NCI-H187 treated with DMSO at 0.1 percent for 48 hours (cell line): ENCODE data around the gene GIGYF2.

Experiments used
- DNase-seq: peaks from one replicate; lab custom pipeline; 2025; lab: John Stamatoyannopoulos, UW

Gene GIGYF2

GRCh38 chr2:232869138-232870017 lies 172.2 kb downstream of the GIGYF2 start:
- DNase-seq: no peak

- DNase-seq: no peak
These were observed 173.1 kb downstream of the GIGYF2 start, which contains the start of gene SNORC for GRCh38 chr2:232870018-232870765. TSS of gene SNORC (plus strand) at chr2:232870264. CDS start at chr2:232870342, 78 bp downstream.

GRCh38 chr2:232870766-232871371 lies 173.7 kb downstream of the GIGYF2 start:
- DNase-seq: no peak

GRCh38 chr2:232871418-232871834 lies 174.3 kb downstream of the GIGYF2 start:
- no peak for DNase-seq

GRCh38 chr2:232871835-232872736 lies 175.0 kb downstream of the GIGYF2 start:
- DNase-seq: no peak

- DNase-seq: no peak
These were observed 175.7 kb downstream of the GIGYF2 start for GRCh38 chr2:232872826-232873225.

- no peak for DNase-seq
These were observed 176.3 kb downstream of the GIGYF2 start for GRCh38 chr2:232873292-232873908.

GRCh38 chr2:232873909-232874641 lies 176.9 kb downstream of the GIGYF2 start:
- DNase-seq: no peak

GRCh38 chr2:232874677-232875223 lies 177.6 kb downstream of the GIGYF2 start:
- DNase-seq: no peak

GRCh38 chr2:232875256-232876121 lies 178.4 kb downstream of the GIGYF2 start:
- no peak for DNase-seq

- DNase-seq: no peak
These were observed 179.2 kb downstream of the GIGYF2 start for GRCh38 chr2:232876161-232876977.

- no peak for DNase-seq
These were observed 179.9 kb downstream of the GIGYF2 start for GRCh38 chr2:232876978-232877441.

GRCh38 chr2:232877940-232878511 lies 180.9 kb downstream of the GIGYF2 start:
- DNase-seq: no peak

GRCh38 chr2:232878855-232879617 lies 181.9 kb downstream of the GIGYF2 start:
- no peak for DNase-seq

GRCh38 chr2:232879618-232880494 lies 182.7 kb downstream of the GIGYF2 start:
- no peak for DNase-seq
